ENCODE results near the gene BCR. TPM values are rescaled to one million over a fixed set of nuclear protein-coding genes. Genes with fewer than 3 reads are reported as not detected.

BCR gene
- polyA plus RNA-seq, 1 donor (not counting 4 experiments of a cell fraction or from before 2014, with no cell fraction given), result 25.8 TPM

GRCh38 chr22:23282089-23282501, 101.8 kb downstream of the BCR start:
- Histone ChIP-seq H3K4me3 (ENCODE audit: control insufficient read depth in 2 of 3, extremely low read depth in 1 of 3, insufficient read depth in 2 of 3, low read depth in 1 of 3, low read length in 3 of 3) (peak overlapping the region in 2 of 3 experiments; percentile 19 to 63), H2AFZ (ENCODE audit: control insufficient read depth, low read length) (peak overlapping the region; percentile 81), H3K36me3 (ENCODE audit: control insufficient read depth in 2 of 2, extremely low read depth in 1 of 2, insufficient read depth in 2 of 2, low read length in 2 of 2) (peaks cover 30 to 51% of the 10 kb centered on the region in 2 experiments), H3K79me2 (ENCODE audit: control insufficient read depth, insufficient read depth, low read length) (no peaks in the 10 kb centered on the region), H3K4me2 (ENCODE audit: control insufficient read depth, extremely low read depth, insufficient read depth, low read depth, low read length) (peak overlapping the region; percentile 93), H3K9ac (ENCODE audit: control insufficient read depth, extremely low read depth, insufficient read depth, low read length) (peak overlapping the region; percentile 58), H3K4me1 (ENCODE audit: control insufficient read depth, extremely low read depth, insufficient read depth, low read length) (peaks cover 45% of the 10 kb centered on the region), H3K27me3 (ENCODE audit: control insufficient read depth, extremely low read depth, insufficient read depth, low read length) (no peaks in the 10 kb centered on the region), H3K9me3 (ENCODE audit: control insufficient read depth, low read depth, low read length) (no peaks in the 10 kb centered on the region), H3K27ac (ENCODE audit: control insufficient read depth, insufficient read depth, low read length) (peak overlapping the region; percentile 68), H4K20me1 (ENCODE audit: control insufficient read depth, extremely low read depth, insufficient read depth, low read length) (no peaks in the 10 kb centered on the region), H3K9me1 (ENCODE audit: control insufficient read depth, extremely low read depth, insufficient read depth, low read length) (no peaks in the 10 kb centered on the region)
- FAIRE-seq (peak; percentile 67), DNase-seq (ENCODE audit: low read depth, low spot score) (peak; percentile 91)
- TF ChIP-seq CTCF (optimal IDR thresholded peaks at IDR 0.05 in 1 of 3, IDR thresholded peaks at IDR 0.05 in 1 of 3, conservative IDR thresholded peaks at IDR 0.05 in 1 of 3; ENCODE audit: extremely low read depth in 1 of 3, insufficient read depth in 2 of 3, low read length in 3 of 3) (peak in 1 of 3 experiments; percentile 6), EZH2 (IDR thresholded peaks at IDR 0.05; ENCODE audit: low read length) (no peak)
- dilution Hi-C loops (cut with MboI; ENCODE audit: extremely low pct_ligation_motif_present, low sequenced_read_pairs), result no loop called here

- H3K27ac ChIP-seq (ENCODE audit: control insufficient read depth, insufficient read depth, low read length), result peak overlapping the region; percentile 68
- H3K4me1 ChIP-seq (ENCODE audit: control insufficient read depth, extremely low read depth, insufficient read depth, low read length), result peaks cover 45% of the 10 kb centered on the region
- FAIRE-seq (no peak), DNase-seq (ENCODE audit: low read depth, low spot score) (no peak)
- no peaks in the 10 kb centered on the region for H3K9me3 ChIP-seq (ENCODE audit: control insufficient read depth, low read depth, low read length)
- H2AFZ ChIP-seq (ENCODE audit: control insufficient read depth, low read length), result no peak overlapping the region
- H4K20me1 ChIP-seq (ENCODE audit: control insufficient read depth, extremely low read depth, insufficient read depth, low read length), result no peaks in the 10 kb centered on the region
- H3K4me3 ChIP-seq (ENCODE audit: control insufficient read depth in 2 of 3, extremely low read depth in 1 of 3, insufficient read depth in 2 of 3, low read depth in 1 of 3, low read length in 3 of 3), result no peak overlapping the region
- H3K4me2 ChIP-seq (ENCODE audit: control insufficient read depth, extremely low read depth, insufficient read depth, low read depth, low read length), result peak overlapping the region; percentile 93
- peak overlapping the region; percentile 58 for H3K9ac ChIP-seq (ENCODE audit: control insufficient read depth, extremely low read depth, insufficient read depth, low read length)
- H3K79me2 ChIP-seq (ENCODE audit: control insufficient read depth, insufficient read depth, low read length), result no peaks in the 10 kb centered on the region
- dilution Hi-C loops (cut with MboI; ENCODE audit: extremely low pct_ligation_motif_present, low sequenced_read_pairs), result no loop called here
- H3K9me1 ChIP-seq (ENCODE audit: control insufficient read depth, extremely low read depth, insufficient read depth, low read length), result no peaks in the 10 kb centered on the region
- H3K27me3 ChIP-seq (ENCODE audit: control insufficient read depth, extremely low read depth, insufficient read depth, low read length), result no peaks in the 10 kb centered on the region
- TF ChIP-seq CTCF (optimal IDR thresholded peaks at IDR 0.05 in 1 of 3, IDR thresholded peaks at IDR 0.05 in 1 of 3, conservative IDR thresholded peaks at IDR 0.05 in 1 of 3; ENCODE audit: extremely low read depth in 1 of 3, insufficient read depth in 2 of 3, low read length in 3 of 3) (no peak), EZH2 (IDR thresholded peaks at IDR 0.05; ENCODE audit: low read length) (no peak)
- peaks cover 33 to 51% of the 10 kb centered on the region in 2 experiments for H3K36me3 ChIP-seq (ENCODE audit: control insufficient read depth in 2 of 2, extremely low read depth in 1 of 2, insufficient read depth in 2 of 2, low read length in 2 of 2)
These were observed 102.2 kb downstream of the BCR start for GRCh38 chr22:23282516-23282915.
